ENCODE data around the gene DSTYK.

- TF ChIP-seq GATA3 (IDR thresholded peaks at IDR 0.05; ENCODE audit: low read depth, low read length) (no peak), GATA2 (IDR thresholded peaks at IDR 0.05; ENCODE audit: low read depth, low read length) (no peak)
These were observed 32.1 kb upstream of the DSTYK start for GRCh38 chr1:205243350-205244191.

All from SH-SY5Y (cell line).